GM10266 (cell line): ENCODE measurements around the gene PORCN.
A peak's percentile ranks its signal among the peaks of the same experiment; 100 is the strongest.

Source experiments
- DNase-seq: peaks from one replicate; pipeline ENCODE4 v3.0.0; 2012; ENCODE audit errors: extremely low spot score
- CTCF ChIP-seq: IDR thresholded peaks from 2 replicates; pipeline ENCODE4 v1.5.1; 2012; ENCODE audit warnings: mild to moderate bottlenecking, low read depth; ENCODE audit not compliant: control insufficient read depth, insufficient read depth; ENCODE audit errors: missing control alignments

The PORCN gene

GRCh38 chrX:48467281-48467761 lies 41.5 kb upstream of the PORCN start:
- DNase-seq = no peak
- TF ChIP-seq CTCF = no peak

- no peak for TF ChIP-seq CTCF
- peak; percentile 37 for DNase-seq
Observed at GRCh38 chrX:48468247-48468671, 40.5 kb upstream of the PORCN start.

- peak; percentile 39 for DNase-seq
- peak; percentile 37 for TF ChIP-seq CTCF
Observed at GRCh38 chrX:48468693-48469691, 39.8 kb upstream of the PORCN start.

GRCh38 chrX:48470110-48470832 lies 38.5 kb upstream of the PORCN start, which contains the start of gene SLC38A5:
Gene SLC38A5 (minus strand): TSS chrX:48470260. CDS start chrX:48467924, 2,336 bp downstream.
- no peak for DNase-seq

GRCh38 chrX:48470833-48471118 lies 38.0 kb upstream of the PORCN start:
- no peak for DNase-seq
- TF ChIP-seq CTCF = no peak

More at GRCh38 chrX:48470110-48470832, 38.5 kb upstream of the PORCN start, which contains the start of gene SLC38A5:
- TF ChIP-seq CTCF = no peak

GRCh38 chrX:48471504-48471903 lies 37.3 kb upstream of the PORCN start:
- DNase-seq = no peak
- no peak for TF ChIP-seq CTCF
